ENCODE results near the gene DSC3.

- TF ChIP-seq EZH2 (IDR thresholded peaks at IDR 0.05; ENCODE audit: borderline replicate concordance, low read depth, low read length, poor library complexity, severe bottlenecking): no peak
- TF ChIP-seq, protein P1, sequence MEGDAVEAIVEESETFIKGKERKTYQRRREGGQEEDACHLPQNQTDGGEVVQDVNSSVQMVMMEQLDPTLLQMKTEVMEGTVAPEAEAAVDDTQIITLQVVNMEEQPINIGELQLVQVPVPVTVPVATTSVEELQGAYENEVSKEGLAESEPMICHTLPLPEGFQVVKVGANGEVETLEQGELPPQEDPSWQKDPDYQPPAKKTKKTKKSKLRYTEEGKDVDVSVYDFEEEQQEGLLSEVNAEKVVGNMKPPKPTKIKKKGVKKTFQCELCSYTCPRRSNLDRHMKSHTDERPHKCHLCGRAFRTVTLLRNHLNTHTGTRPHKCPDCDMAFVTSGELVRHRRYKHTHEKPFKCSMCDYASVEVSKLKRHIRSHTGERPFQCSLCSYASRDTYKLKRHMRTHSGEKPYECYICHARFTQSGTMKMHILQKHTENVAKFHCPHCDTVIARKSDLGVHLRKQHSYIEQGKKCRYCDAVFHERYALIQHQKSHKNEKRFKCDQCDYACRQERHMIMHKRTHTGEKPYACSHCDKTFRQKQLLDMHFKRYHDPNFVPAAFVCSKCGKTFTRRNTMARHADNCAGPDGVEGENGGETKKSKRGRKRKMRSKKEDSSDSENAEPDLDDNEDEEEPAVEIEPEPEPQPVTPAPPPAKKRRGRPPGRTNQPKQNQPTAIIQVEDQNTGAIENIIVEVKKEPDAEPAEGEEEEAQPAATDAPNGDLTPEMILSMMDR (conservative IDR thresholded peaks at IDR 0.05; ENCODE audit: low read depth, low read length): no peak
These were observed 45.3 kb downstream of the DSC3 start for GRCh38 chr18:30997223-30997622.

All from A673 (cell line).